Right cardiac atrium (tissue), 5 donors: ENCODE results near the gene TOMM34. TPM values are rescaled to one million over a fixed set of nuclear protein-coding genes. Genes with fewer than 3 reads are reported as not detected.

Experiments
- ATAC-seq, 2 donors: fragments of 200-7000 bp; cut with Tn5 transposase; one replicate each; pipeline versions ENCODE4 v1.8.0 to v1.9.1; 2020; ENCODE audit warnings: moderate library complexity in 2 of 2, mild to moderate bottlenecking in 1 of 2
- DNase-seq, 3 donors: peaks; one replicate each; pipeline ENCODE4 v3.0.0-alpha.2; 2020
- H3K27ac ChIP-seq: one replicate; pipeline ENCODE4 v1.5.1; 2013; ENCODE audit warnings: mild to moderate bottlenecking, low read length, control low read depth, moderate library complexity
- H3K27me3 ChIP-seq: one replicate; pipeline ENCODE4 v1.6.1; 2013; ENCODE audit not compliant: control insufficient read depth, insufficient read depth
- H3K4me1 ChIP-seq: one replicate; pipeline ENCODE4 v1.6.1; 2013; ENCODE audit warnings: low read length; ENCODE audit not compliant: control insufficient read depth, insufficient read depth
- H3K4me3 ChIP-seq: one replicate; pipeline ENCODE4 v1.5.1; 2013; ENCODE audit warnings: low read length, control low read depth
- H3K9me3 ChIP-seq: one replicate; pipeline ENCODE4 v1.6.1; 2013; ENCODE audit warnings: low read length; ENCODE audit not compliant: control insufficient read depth
- WGBS: extraction: QIAGEN DNeasy Blood & Tissue Kit; methylation state at CpG from one replicate; pipeline ENCODE4 v1.1.7; 2013; 5-methylcytosine and 5-hydroxymethylcytosine counted together
- intact Hi-C, 4 donors: fragments of 100-400 bp; cut with DNase I; formaldehyde crosslinking; loops; one replicate each; pipeline versions ENCODE4 v1.11.0 to v1.14.0; 2022 to 2023
- polyA plus RNA-seq: library from polyadenylated mRNA; stranded (reverse); fragments of 200-250 nt; gene quantifications from one replicate; pipeline ENCODE4 v1.2.3, GENCODE V29; 2013
- total RNA-seq, 4 donors: library from RNA; stranded (reverse); fragmentation: NEBNext Ultra II Directional; extraction: Animal tissue kit (Norgen Biotek cat#: 25700); gene quantifications; one replicate each; pipeline ENCODE4 v1.2.1, GENCODE V29; 2021
- donor health status: healthy with polysubstance abuse.
- donor health status: DM: no; HTN: yes; CAD: no.
- donor health status: DM: no; HTN: no; CAD: no.
- donor health status: DM: no; HTN: yes; CAD: no; lungs with severe emphysema.
- donor health status: DM: yes; HTN: yes; CAD: no.

The TOMM34 gene
- total and polyA plus RNA-seq, 5 donors: 11.1 to 16.8 (median 12.1) TPM

DNA sequence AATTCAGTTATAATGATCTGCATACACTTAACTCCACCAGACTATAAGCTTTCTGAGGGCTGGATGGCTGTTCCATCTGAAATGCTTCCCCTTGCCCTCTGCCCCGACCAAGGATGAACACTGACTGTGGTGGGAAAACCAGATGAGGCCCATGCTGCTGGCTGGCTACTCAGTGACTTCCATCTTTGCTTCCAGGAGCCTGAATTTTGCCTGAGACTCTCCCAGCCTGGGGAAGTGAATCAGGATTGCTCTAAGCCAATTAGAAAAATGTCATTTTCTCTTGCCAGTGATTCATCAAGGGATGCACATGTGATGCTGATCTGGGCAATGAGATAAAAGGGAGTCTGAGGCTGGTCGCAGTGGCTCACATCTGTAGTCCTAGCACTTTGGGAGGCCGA, 1.7 kb upstream of the TOMM34 start:
- Histone ChIP-seq H3K27ac (no peak overlapping the region), H3K27me3 (no peaks in the 10 kb centered on the region), H3K9me3 (no peaks in the 10 kb centered on the region), H3K4me3 (no peak overlapping the region), H3K4me1 (peaks cover 1% of the 10 kb centered on the region)
- DNase-seq (no peak), ATAC-seq (no peak)
- intact Hi-C loops: no loop called here
- WGBS: 89% methylated on average over 3 of the region's 3 CpGs

DNA sequence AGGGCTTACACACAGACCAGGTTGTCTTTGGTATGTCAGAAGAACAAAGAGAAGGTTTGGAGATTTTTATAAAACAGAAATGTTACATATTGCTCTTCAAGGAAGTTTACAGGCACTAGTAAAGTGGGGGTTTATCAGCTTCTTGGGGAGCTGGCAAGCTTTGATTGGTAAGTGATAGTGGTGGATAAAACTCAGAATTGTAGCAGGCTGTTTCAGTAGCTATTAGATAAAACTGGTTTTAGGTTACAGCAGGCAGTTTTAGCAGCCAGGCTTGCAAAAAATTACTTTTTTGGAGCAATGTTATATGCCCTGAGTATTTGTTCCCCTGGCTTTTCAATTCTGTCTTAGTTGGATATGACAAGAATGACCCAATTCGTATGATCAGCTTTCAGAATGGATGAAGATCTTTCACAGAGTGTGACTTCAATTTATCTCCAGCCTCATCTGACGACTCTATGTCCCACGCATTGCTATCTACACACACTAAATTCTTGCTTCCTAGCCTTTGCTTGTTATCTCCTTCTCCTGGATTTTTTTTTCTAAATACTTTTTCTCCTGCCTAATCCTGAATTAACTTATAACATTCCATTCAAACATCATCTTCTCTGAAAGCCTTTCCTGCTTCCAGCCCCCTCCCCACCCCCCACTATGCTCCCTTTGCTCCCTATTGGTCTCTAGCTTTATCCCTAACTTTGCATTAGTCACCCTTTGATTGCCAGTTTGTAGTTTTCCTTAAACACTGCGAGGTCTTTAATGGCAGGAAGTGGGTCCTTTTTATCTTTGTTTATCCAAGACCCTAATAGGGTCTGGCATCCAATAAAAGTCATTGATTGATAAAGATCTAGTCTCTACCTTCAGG, 1.0 kb upstream of the TOMM34 start:
- DNase-seq (no peak), ATAC-seq (no peak)
- intact Hi-C loops: no loop called here
- 49% methylated on average over 4 of the region's 4 CpGs for WGBS
- Histone ChIP-seq H3K27me3 (no peaks in the 10 kb centered on the region), H3K4me1 (peaks cover 1% of the 10 kb centered on the region), H3K9me3 (no peaks in the 10 kb centered on the region), H3K27ac (no peak overlapping the region), H3K4me3 (no peak overlapping the region)

DNA sequence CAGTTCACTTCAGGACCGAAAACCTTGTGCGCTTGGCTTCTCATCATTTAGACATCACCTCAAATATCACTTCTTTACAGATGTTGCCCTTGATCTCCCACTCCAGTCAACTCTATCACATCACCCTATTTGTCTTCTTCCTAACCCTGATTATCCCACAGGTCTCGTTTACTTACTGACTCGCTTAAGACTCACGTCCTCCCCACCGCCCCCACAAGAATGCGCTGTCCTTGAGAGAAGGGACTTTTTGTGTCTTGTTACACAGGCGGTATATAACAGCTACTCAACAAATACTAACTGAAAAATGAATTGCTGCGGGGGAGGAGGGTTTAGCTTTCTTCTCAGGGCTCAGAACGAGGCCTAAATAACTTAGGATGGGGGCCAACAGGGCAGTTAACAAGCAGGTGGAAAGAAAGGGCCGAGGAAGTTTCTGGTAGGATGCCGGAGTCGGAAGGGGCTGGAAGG, 527 bp downstream of the TOMM34 start:
- intact Hi-C loops: no loop called here
- 6% methylated on average over 13 of the region's 13 CpGs for WGBS
- no peaks in the 10 kb centered on the region for H3K27me3 ChIP-seq
- H3K4me3 ChIP-seq: peak overlapping the region; percentile 92
- no peaks in the 10 kb centered on the region for H3K9me3 ChIP-seq
- H3K27ac ChIP-seq: no peak overlapping the region
- ATAC-seq (peak; percentile 28 to 53), DNase-seq (peak in 1 of 3 donors; percentile 53)
- peaks cover 1% of the 10 kb centered on the region for H3K4me1 ChIP-seq

DNA sequence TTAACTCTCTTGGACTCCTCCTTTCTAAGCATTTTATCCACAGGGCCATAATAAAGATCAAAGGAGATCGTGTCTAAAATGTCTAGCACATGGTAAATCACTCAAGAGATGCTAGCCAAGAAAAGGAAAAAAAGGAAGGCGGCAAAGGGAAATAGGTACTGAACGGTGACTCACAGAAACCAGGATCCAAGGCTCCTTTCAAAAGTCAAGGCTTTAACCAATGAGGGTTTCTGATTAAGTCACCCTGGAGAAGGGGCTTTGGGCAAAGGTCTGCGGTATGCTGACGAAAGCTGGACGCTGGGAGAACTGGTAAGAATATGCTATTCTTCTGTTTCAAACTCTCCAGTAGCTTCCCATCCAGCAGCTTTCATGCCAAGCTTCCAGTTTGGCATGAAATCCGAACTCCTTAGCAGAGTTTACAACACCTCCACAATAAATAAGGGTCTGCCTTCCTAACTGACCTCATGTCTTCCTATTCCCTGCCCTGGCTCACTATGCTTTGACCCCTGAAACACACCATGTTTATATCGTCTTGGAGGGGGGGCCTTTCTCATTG, 1.0 kb downstream of the TOMM34 start:
- Histone ChIP-seq H3K4me3 (peak overlapping the region; percentile 92), H3K27me3 (no peaks in the 10 kb centered on the region), H3K9me3 (no peaks in the 10 kb centered on the region), H3K27ac (no peak overlapping the region), H3K4me1 (peaks cover 1% of the 10 kb centered on the region)
- intact Hi-C loops: no loop called here
- DNase-seq (no peak), ATAC-seq (no peak)
- WGBS: 26% methylated on average over 8 of the region's 8 CpGs

DNA sequence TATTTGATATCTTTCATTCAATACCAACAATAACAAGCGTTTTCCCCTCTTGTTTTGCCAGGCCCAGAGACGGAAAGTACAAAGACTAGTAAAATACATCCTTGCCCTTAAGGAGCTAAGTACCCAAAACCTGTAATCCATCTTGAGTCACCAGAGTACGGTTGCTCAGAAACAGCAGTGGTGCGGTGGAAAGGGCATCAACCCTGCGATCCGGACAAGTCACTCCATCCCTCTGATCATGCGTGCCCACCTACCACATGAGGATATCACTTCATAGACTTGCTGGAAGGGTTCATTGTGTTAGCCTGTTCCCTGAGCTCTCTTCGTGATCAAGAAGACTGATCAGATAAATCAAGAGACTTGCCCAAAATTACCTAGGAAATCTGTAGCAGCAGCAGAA, 1.9 kb downstream of the TOMM34 start:
- 95% methylated on average over 8 of the region's 8 CpGs for WGBS
- ATAC-seq (no peak), DNase-seq (no peak)
- intact Hi-C loops: no loop called here
- Histone ChIP-seq H3K27ac (no peak overlapping the region), H3K4me1 (peaks cover 1% of the 10 kb centered on the region), H3K9me3 (no peaks in the 10 kb centered on the region), H3K4me3 (no peak overlapping the region), H3K27me3 (no peaks in the 10 kb centered on the region)

DNA sequence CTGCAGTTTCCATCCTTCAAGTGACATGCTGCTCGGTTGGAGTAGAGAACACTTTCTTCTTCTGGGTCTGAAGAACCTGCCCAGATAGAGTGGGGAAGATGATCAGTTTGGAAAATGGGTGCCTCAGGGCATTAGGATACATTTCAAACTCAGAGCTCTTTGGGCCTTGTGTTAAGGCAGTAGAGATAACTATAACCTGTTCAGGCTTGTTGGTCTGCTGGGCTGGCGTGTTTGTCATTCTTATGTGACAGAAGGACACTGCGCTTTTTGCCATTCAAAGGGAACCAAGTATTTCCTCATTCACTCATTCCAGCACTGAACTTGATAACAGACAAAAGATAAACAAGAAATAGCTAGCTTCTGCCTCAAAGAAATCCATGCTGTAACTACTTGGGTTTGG, 3.8 kb downstream of the TOMM34 start:
- Histone ChIP-seq H3K4me3 (no peak overlapping the region), H3K27me3 (no peaks in the 10 kb centered on the region), H3K27ac (no peak overlapping the region), H3K9me3 (no peaks in the 10 kb centered on the region), H3K4me1 (peaks cover 1% of the 10 kb centered on the region)
- 91% methylated on average over 3 of the region's 3 CpGs for WGBS
- no peak for ATAC-seq
- DNase-seq: no peak
- intact Hi-C loops: no loop called here

DNA sequence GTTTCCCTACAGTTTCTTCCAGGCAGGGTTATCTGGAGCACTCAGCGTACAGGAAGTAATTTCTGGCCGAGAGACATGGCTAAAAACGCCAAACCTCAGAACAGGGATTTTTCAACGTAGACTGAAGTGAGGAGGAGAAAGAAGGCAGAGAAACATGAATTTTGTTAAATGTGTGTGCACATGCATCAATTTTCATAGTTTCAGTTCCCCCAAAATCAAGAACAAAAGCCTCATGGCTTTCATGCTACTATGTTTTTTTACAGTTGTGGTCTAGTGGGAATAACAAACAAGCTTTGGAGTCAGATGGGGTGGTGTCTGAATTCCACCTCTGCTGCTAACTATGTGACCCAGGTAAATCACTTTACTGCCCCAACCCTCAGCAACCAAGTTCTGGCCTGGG, 4.9 kb downstream of the TOMM34 start:
- H3K4me1 ChIP-seq: peaks cover 1% of the 10 kb centered on the region
- intact Hi-C loops: no loop called here
- ATAC-seq: no peak
- no peaks in the 10 kb centered on the region for H3K27me3 ChIP-seq
- no peak for DNase-seq
- no peak overlapping the region for H3K27ac ChIP-seq
- no peaks in the 10 kb centered on the region for H3K9me3 ChIP-seq
- H3K4me3 ChIP-seq: no peak overlapping the region
- WGBS: 59% methylated on average over 4 of the region's 4 CpGs

DNA sequence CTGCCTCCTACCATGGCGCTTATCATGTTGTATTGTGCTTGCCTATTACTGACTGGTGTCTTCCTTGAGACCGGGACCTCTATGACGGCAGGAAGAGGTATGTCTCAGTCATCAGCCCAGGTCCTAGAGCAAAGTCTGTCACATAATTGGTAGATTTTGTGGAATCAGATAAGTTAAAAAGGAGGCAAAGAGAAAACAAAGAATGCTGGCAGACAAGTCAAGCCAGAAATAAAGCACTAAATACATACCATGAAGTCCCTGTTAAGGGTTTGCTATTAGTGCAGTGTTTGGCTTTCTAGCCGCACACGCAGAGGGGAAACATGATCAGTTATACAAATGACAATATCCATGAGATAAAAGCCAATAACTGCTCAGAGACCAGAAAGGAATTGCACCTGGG, 6.0 kb downstream of the TOMM34 start:
- H3K27me3 ChIP-seq: no peaks in the 10 kb centered on the region
- H3K4me3 ChIP-seq: no peak overlapping the region
- H3K9me3 ChIP-seq: no peaks in the 10 kb centered on the region
- ATAC-seq: no peak
- WGBS: 96% methylated on average over 5 of the region's 5 CpGs
- intact Hi-C loops: no loop called here
- H3K27ac ChIP-seq: no peak overlapping the region
- no peak for DNase-seq
- no peaks in the 10 kb centered on the region for H3K4me1 ChIP-seq

DNA sequence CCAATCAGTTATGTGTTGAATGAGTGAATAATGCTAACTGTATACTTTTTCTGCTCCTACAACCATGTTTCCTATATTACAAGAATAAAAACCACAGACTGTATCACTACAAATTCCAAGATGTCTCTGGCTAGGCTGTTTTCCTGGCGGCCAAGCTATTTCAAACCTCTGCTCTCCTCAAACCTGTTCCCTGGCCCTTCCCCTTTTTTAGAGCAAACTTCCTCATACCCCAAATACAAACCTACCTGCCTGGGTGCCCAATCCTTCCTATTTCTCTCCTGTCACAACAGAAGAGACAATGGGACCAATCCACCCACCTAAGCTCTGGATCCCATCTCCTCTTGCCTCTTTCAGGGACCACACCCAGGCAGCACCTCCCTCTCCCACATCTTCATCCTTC, 7.5 kb downstream of the TOMM34 start:
- Histone ChIP-seq H3K4me3 (no peak overlapping the region), H3K27ac (no peak overlapping the region), H3K4me1 (no peaks in the 10 kb centered on the region), H3K27me3 (no peaks in the 10 kb centered on the region), H3K9me3 (no peaks in the 10 kb centered on the region)
- DNase-seq (no peak), ATAC-seq (no peak)
- WGBS: 96% methylated on average over 1 of the region's 1 CpG
- intact Hi-C loops: no loop called here

DNA sequence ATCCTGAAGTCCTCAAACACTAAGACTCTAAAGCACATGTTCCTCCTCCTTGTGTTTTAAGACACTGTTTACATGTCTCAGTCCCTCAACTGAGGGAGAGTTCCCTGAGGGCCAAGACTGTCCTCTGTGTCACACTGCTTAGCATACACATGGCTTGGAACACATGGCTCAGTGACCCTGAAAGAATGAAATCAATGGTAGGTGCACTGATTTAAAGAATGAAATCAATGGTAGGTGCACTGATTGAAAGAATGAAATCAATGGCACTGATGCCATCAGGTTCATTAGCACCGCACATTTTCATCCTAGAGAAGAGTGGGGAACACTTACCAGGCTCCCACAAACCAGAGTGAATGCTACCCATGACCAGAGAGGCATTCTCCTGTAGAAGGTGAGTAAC, 9.8 kb downstream of the TOMM34 start:
- H3K27me3 ChIP-seq: no peaks in the 10 kb centered on the region
- no peak overlapping the region for H3K4me3 ChIP-seq
- DNase-seq (no peak), ATAC-seq (no peak)
- H3K27ac ChIP-seq: no peak overlapping the region
- 94% methylated on average over 1 of the region's 1 CpG for WGBS
- H3K9me3 ChIP-seq: no peaks in the 10 kb centered on the region
- H3K4me1 ChIP-seq: no peaks in the 10 kb centered on the region
- intact Hi-C loops: no loop called here

DNA sequence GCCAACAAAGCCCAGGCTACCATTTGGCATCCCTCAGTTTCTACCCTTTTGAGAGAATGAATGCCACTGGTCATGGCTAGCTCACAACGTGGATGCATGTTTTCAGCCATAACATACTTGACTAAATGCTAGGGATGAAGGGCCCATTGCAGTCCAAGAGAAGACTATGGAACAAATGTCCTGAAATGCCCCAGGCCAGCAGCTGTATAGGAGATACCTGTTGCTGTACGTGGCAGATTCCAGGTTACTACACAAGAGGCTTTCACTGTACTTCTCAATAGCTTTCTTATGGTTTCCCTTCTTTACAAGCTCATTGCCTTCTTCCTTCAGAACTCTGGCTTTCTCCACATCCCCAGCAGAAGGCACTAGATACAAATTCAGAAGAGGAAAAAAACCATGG, 11.7 kb downstream of the TOMM34 start:
- intact Hi-C loops: no loop called here
- Histone ChIP-seq H3K4me3 (no peak overlapping the region), H3K27me3 (no peaks in the 10 kb centered on the region), H3K4me1 (no peaks in the 10 kb centered on the region), H3K9me3 (no peaks in the 10 kb centered on the region), H3K27ac (no peak overlapping the region)
- ATAC-seq (no peak), DNase-seq (no peak)
- 88% methylated on average over 2 of the region's 2 CpGs for WGBS
